SK-N-SH treated with all-trans-retinoic acid at 6 μM for 48 hours (cell line): Measurements from ENCODE around the gene CEMIP.

ENCODE experiments used
- ARNTL ChIP-seq: fragments of 450-650 bp; formaldehyde crosslinking; IDR thresholded peaks from 2 replicates; pipeline ENCODE4 v1.5.0; 2020; ENCODE audit warnings: low read depth, mild to moderate bottlenecking, moderate library complexity, borderline replicate concordance
- CSDC2 ChIP-seq: fragments of 250-450 bp; sonication (Bioruptor Pico); IDR thresholded peaks from 2 replicates; pipeline ENCODE4 v1.5.0; 2020; ENCODE audit warnings: mild to moderate bottlenecking, moderate library complexity
- ESRRG ChIP-seq: fragments of 250-450 bp; sonication (Bioruptor Pico); IDR thresholded peaks from 2 replicates; pipeline ENCODE4 v1.6.1; 2021; ENCODE audit warnings: mild to moderate bottlenecking
- POU6F1 ChIP-seq: fragments of 250-450 bp; sonication (Bioruptor Pico); IDR thresholded peaks from 2 replicates; pipeline ENCODE4 v1.8.0; 2021; ENCODE audit warnings: low read depth, mild to moderate bottlenecking, moderate library complexity, borderline replicate concordance
- RARB ChIP-seq: fragments of 250-450 bp; sonication (Bioruptor Pico); IDR thresholded peaks from 2 replicates; pipeline ENCODE4 v1.8.0; 2021; ENCODE audit warnings: mild to moderate bottlenecking, moderate library complexity
- TOX ChIP-seq: fragments of 250-450 bp; sonication (Bioruptor Pico); IDR thresholded peaks from 2 replicates; pipeline ENCODE4 v1.8.0; 2021; ENCODE audit warnings: mild to moderate bottlenecking, moderate library complexity, borderline replicate concordance
- ZC3H10 ChIP-seq: fragments of 250-450 bp; sonication (Bioruptor Pico); IDR thresholded peaks from 2 replicates; pipeline ENCODE4 v1.5.1; 2021; ENCODE audit warnings: mild to moderate bottlenecking, moderate library complexity
- ZFP3 ChIP-seq: fragments of 250-450 bp; sonication (Bioruptor Pico); IDR thresholded peaks from 2 replicates; pipeline ENCODE4 v1.5.0; 2020; ENCODE audit warnings: mild to moderate bottlenecking, moderate library complexity
- TF ChIP-seq, protein P1 (sequence below): fragments of 250-450 bp; sonication (Bioruptor Pico); IDR thresholded peaks from 2 replicates; pipeline ENCODE4 v1.8.0; 2020; ENCODE audit warnings: mild to moderate bottlenecking, moderate library complexity, borderline replicate concordance
- TF ChIP-seq, protein P2 (sequence below): fragments of 250-450 bp; sonication (Bioruptor Pico); IDR thresholded peaks from 2 replicates; pipeline ENCODE4 v1.5.1; 2020; ENCODE audit warnings: low read depth, mild to moderate bottlenecking, moderate library complexity

DNA sequence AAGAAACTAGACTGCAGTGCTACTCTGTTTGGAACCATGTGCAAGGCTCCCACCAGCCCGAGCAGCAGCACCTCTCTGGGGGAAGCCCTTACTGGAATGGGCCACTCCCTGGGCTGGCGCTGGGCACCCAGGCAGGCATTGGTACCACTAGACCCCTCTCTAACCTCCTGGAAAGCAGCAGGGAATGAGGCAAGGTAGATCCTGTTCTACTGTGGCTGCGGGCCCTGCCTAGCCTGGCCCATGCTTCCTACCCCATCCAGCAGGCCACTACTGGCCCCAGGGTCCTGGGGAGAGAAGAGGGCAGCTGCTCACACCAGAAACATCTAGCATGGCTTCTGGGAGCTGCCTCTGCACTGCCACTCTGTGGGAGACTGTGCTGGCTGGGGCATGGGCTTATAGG lies 165.6 kb downstream of the CEMIP start:
- TF ChIP-seq, protein P1, sequence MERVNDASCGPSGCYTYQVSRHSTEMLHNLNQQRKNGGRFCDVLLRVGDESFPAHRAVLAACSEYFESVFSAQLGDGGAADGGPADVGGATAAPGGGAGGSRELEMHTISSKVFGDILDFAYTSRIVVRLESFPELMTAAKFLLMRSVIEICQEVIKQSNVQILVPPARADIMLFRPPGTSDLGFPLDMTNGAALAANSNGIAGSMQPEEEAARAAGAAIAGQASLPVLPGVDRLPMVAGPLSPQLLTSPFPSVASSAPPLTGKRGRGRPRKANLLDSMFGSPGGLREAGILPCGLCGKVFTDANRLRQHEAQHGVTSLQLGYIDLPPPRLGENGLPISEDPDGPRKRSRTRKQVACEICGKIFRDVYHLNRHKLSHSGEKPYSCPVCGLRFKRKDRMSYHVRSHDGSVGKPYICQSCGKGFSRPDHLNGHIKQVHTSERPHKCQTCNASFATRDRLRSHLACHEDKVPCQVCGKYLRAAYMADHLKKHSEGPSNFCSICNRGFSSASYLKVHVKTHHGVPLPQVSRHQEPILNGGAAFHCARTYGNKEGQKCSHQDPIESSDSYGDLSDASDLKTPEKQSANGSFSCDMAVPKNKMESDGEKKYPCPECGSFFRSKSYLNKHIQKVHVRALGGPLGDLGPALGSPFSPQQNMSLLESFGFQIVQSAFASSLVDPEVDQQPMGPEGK = no peak
- TF ChIP-seq ARNTL (CRISPR knock-in tag) (no peak), RARB (CRISPR knock-in tag) (no peak), ESRRG (CRISPR knock-in tag) (no peak), POU6F1 (no peak), TOX (CRISPR knock-in tag) (no peak), ZFP3 (CRISPR knock-in tag) (no peak), ZC3H10 (CRISPR knock-in tag) (no peak), CSDC2 (CRISPR knock-in tag) (no peak)
- TF ChIP-seq, protein P2, sequence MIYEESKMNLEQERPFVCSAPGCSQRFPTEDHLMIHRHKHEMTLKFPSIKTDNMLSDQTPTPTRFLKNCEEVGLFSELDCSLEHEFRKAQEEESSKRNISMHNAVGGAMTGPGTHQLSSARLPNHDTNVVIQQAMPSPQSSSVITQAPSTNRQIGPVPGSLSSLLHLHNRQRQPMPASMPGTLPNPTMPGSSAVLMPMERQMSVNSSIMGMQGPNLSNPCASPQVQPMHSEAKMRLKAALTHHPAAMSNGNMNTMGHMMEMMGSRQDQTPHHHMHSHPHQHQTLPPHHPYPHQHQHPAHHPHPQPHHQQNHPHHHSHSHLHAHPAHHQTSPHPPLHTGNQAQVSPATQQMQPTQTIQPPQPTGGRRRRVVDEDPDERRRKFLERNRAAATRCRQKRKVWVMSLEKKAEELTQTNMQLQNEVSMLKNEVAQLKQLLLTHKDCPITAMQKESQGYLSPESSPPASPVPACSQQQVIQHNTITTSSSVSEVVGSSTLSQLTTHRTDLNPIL (CRISPR knock-in tag) = no peak
